Measurements from ENCODE around the gene RFX8. TPM values are rescaled to one million over a fixed set of nuclear protein-coding genes. Genes with fewer than 3 reads are reported as not detected.
"Not testable (repeated sequence)": the region's sequence is repeated elsewhere in the genome, so short reads cannot be mapped to it uniquely, and the experiment has no call there.

Gene RFX8
- total RNA-seq, 1 experiment from 2014 or later: 0.77 TPM

- H3K79me2 ChIP-seq (ENCODE audit: low read length); BruUV-seq (replicated peaks); H3K27ac ChIP-seq (ENCODE audit: low read length); H3K4me3 ChIP-seq (ENCODE audit: low read length); H4K20me1 ChIP-seq (ENCODE audit: low read length); H3K9me2 ChIP-seq (replicated peaks; ENCODE audit: low read length); CTCF ChIA-PET; DNase-seq; H3F3A ChIP-seq (ENCODE audit: low read length, unreplicated experiment); H3K9me3 ChIP-seq (ENCODE audit: low read length); H3K9ac ChIP-seq (ENCODE audit: low read length); H3K4me2 ChIP-seq (ENCODE audit: low read length); H2AFZ ChIP-seq (ENCODE audit: low read length); H3K36me3 ChIP-seq (ENCODE audit: low read depth, low read length); ATAC-seq; POLR2A ChIA-PET (ENCODE audit: unreplicated experiment); intact Hi-C loops (cut with micrococcal nuclease); H3K27me3 ChIP-seq (ENCODE audit: low read length): not testable (repeated sequence)
- peaks cover 23% of the 10 kb centered on the region for H3K4me1 ChIP-seq (ENCODE audit: insufficient read depth, low read length)
Observed at GRCh38 chr2:101504744-101505143, 29.8 kb upstream of the RFX8 start.

- no peaks in the 10 kb centered on the region for H3F3A ChIP-seq (ENCODE audit: low read length, unreplicated experiment)
- peak overlapping the region; percentile 14; the same call in 1 of the 2 replicates for H2AFZ ChIP-seq (ENCODE audit: low read length)
- TF ChIP-seq CTCF (conservative IDR thresholded peaks at IDR 0.05; ENCODE audit: low read depth, low read length) (no peak), EZH2 (IDR thresholded peaks at IDR 0.05; ENCODE audit: low read length, unreplicated experiment) (no peak), EZH2phosphoT487 (IDR thresholded peaks at IDR 0.05; ENCODE audit: borderline replicate concordance, low read length) (no peak)
- intact Hi-C loops (cut with micrococcal nuclease): no loop called here
- no peaks in the 10 kb centered on the region for H3K9me2 ChIP-seq (replicated peaks; ENCODE audit: low read length)
- H3K79me2 ChIP-seq (ENCODE audit: low read length): no peaks in the 10 kb centered on the region
- H4K20me1 ChIP-seq (ENCODE audit: low read length): no peaks in the 10 kb centered on the region
- H3K9me3 ChIP-seq (ENCODE audit: low read length): no peaks in the 10 kb centered on the region
- DNase-seq: no peak
- CTCF ChIA-PET: no interaction called here
- POLR2A ChIA-PET (ENCODE audit: unreplicated experiment): no interaction called here
- ATAC-seq: peak; percentile 11; the same call in 1 of the 2 replicates
- no peak overlapping the region; the same call in 1 of the 2 replicates for H3K9ac ChIP-seq (ENCODE audit: low read length)
- no peaks in the 10 kb centered on the region for H3K27me3 ChIP-seq (ENCODE audit: low read length)
- no peaks in the 10 kb centered on the region for H3K36me3 ChIP-seq (ENCODE audit: low read depth, low read length)
- H3K4me2 ChIP-seq (ENCODE audit: low read length): no peak overlapping the region
- H3K27ac ChIP-seq (ENCODE audit: low read length): peak overlapping the region; percentile 61
- BruUV-seq (replicated peaks): no TSS peak
- H3K4me3 ChIP-seq (ENCODE audit: low read length): no peak overlapping the region
- H3K4me1 ChIP-seq (ENCODE audit: insufficient read depth, low read length): peaks cover 23% of the 10 kb centered on the region
Observed at GRCh38 chr2:101502095-101502494, 27.2 kb upstream of the RFX8 start.

GRCh38 chr2:101501443-101501842, 26.5 kb upstream of the RFX8 start:
- Histone ChIP-seq H3K4me2 (ENCODE audit: low read length) (no peak overlapping the region), H3K79me2 (ENCODE audit: low read length) (no peaks in the 10 kb centered on the region), H3F3A (ENCODE audit: low read length, unreplicated experiment) (no peaks in the 10 kb centered on the region), H3K4me1 (ENCODE audit: insufficient read depth, low read length) (peaks cover 23% of the 10 kb centered on the region), H4K20me1 (ENCODE audit: low read length) (no peaks in the 10 kb centered on the region), H3K4me3 (ENCODE audit: low read length) (no peak overlapping the region), H3K27ac (ENCODE audit: low read length) (peak overlapping the region; percentile 61), H3K27me3 (ENCODE audit: low read length) (no peaks in the 10 kb centered on the region), H3K36me3 (ENCODE audit: low read depth, low read length) (no peaks in the 10 kb centered on the region), H3K9me2 (replicated peaks; ENCODE audit: low read length) (no peaks in the 10 kb centered on the region), H3K9me3 (ENCODE audit: low read length) (no peaks in the 10 kb centered on the region), H3K9ac (ENCODE audit: low read length) (no peak overlapping the region; the same call in 1 of the 2 replicates), H2AFZ (ENCODE audit: low read length) (peak overlapping the region; percentile 14; the same call in 1 of the 2 replicates)
- ChIA-PET POLR2A (ENCODE audit: unreplicated experiment) (no interaction called here), CTCF (interaction anchor here (0.7 kb wide), 1 partner anchor 82 kb away, joined by 9 read pairs; no protein-coding TSS in a partner anchor)
- intact Hi-C loops (cut with micrococcal nuclease): no loop called here
- DNase-seq (peak; percentile 72), ATAC-seq (peak; percentile 64)
- BruUV-seq (replicated peaks): no TSS peak
- TF ChIP-seq CTCF (conservative IDR thresholded peaks at IDR 0.05; ENCODE audit: low read depth, low read length) (no peak), EZH2phosphoT487 (IDR thresholded peaks at IDR 0.05; ENCODE audit: borderline replicate concordance, low read length) (no peak), EZH2 (IDR thresholded peaks at IDR 0.05; ENCODE audit: low read length, unreplicated experiment) (no peak)

Data from PC-3 (cell line).